ENCODE results near the gene CATSPER2. TPM values are rescaled to one million over a fixed set of nuclear protein-coding genes. Genes with fewer than 3 reads are reported as not detected.
"Not testable (repeated sequence)": the region's sequence is repeated elsewhere in the genome, so short reads cannot be mapped to it uniquely, and the experiment has no call there.

CATSPER2 gene
- total RNA-seq, result 4.7 TPM in 2 replicates

DNA sequence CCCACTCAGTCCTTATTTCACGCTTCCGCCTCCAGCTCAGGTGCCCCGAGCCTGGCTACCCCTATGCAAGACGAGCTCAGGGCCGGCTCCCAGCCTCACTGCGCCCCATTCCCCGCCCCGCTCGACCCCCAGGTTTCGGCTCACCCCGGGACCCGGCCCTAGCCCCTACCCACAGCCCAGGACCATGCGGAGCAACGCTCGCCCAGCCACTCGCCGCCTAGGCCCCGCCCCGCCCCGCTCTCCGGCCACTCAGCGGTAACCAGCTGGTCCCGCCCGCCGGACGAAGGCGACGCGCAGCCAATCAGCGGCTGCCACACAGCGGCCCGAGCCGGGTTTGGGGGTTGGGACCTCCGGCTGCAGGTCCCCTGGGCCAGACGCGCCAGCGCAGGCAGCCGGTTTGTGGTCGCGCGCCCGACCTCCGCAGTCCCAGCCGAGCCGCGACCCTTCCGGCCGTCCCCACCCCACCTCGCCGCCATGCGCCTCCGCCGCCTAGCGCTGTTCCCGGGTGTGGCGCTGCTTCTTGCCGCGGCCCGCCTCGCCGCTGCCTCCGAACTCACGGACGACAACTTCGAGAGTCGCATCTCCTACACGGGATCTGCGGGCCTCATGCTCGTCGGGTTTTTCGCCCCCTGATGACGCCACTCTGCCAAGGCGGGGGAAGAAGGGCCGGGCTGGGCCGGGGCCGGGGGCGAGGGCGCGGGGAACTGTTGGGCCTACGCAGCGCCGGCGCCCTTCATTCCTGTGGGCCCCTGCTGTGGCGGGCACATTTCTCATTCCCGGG lies at the start of gene CATSPER2:
TSS of gene CATSPER2 (minus strand) at position 196 of the 781 bp plus-strand sequence. CDS start 783 bp downstream, outside the sequence.
- FAIRE-seq, result no peak
- TF ChIP-seq, protein P1, sequence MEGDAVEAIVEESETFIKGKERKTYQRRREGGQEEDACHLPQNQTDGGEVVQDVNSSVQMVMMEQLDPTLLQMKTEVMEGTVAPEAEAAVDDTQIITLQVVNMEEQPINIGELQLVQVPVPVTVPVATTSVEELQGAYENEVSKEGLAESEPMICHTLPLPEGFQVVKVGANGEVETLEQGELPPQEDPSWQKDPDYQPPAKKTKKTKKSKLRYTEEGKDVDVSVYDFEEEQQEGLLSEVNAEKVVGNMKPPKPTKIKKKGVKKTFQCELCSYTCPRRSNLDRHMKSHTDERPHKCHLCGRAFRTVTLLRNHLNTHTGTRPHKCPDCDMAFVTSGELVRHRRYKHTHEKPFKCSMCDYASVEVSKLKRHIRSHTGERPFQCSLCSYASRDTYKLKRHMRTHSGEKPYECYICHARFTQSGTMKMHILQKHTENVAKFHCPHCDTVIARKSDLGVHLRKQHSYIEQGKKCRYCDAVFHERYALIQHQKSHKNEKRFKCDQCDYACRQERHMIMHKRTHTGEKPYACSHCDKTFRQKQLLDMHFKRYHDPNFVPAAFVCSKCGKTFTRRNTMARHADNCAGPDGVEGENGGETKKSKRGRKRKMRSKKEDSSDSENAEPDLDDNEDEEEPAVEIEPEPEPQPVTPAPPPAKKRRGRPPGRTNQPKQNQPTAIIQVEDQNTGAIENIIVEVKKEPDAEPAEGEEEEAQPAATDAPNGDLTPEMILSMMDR (IDR thresholded peaks at IDR 0.05; ENCODE audit: insufficient read depth, low read length, severe bottlenecking), result no peak

DNA sequence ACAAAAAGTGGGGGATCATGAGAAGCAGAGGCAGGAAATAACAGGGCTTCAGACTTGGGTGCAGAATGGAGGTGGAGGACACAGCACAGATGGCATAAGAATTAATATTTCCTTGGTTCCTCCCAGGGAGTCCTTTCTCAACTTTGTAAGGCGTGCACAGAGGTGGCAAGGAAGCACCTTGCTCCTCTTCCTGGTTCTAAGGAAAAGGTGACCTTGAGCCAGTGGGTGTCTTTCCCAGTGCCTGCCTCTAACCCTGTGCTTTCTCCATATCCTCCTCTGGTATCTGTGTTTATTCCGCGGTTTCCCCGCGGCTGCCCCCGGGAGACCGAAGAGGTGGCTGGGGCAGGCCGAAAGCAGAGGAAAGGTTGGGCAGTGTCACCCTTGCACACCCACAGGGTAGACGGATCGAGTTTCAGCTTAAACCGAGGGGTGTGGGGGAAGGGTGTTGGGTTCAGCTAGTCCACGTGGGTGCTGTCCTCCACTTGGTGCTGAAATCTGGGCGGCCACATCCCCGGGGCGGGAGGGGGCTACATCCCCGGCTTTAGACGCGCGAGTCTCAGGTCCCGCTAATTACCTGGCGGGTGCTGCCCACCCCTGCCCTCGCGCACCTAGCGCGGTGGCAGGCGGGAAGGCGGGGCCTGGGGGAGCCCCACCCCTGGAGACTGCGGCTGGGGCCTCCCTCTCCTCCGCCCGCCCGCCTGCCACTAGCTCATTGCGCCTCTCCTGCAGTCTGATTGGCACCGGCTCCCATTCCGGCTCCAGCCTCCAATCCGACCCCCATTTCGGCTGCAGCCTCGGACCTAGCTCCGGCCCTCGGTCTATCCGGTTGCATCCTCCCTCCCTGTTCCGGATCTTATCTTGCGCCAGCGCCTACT lies 44.7 kb upstream of the CATSPER2 start, which contains the start of gene CKMT1A:
TSS of gene CKMT1A (plus strand) at position 712 of the 875 bp plus-strand sequence. CDS start 192 bp downstream, outside the sequence.
- not testable (repeated sequence) for H3K4me3 ChIP-seq (ENCODE audit: low read depth, low read length); FAIRE-seq; H3K27me3 ChIP-seq (ENCODE audit: control insufficient read depth, insufficient read depth, low read length); H3K36me3 ChIP-seq (ENCODE audit: control insufficient read depth, insufficient read depth, low read length); DNase-seq (ENCODE audit: low read depth)

More for the DNA sequence above, at the start of gene CATSPER2:
- Histone ChIP-seq H3K36me3 (ENCODE audit: control insufficient read depth, insufficient read depth, low read length) (no peaks in the 10 kb centered on the region), H3K4me3 (ENCODE audit: low read depth, low read length) (no peak within 1 kb of the TSS), H3K27me3 (ENCODE audit: control insufficient read depth, insufficient read depth, low read length) (no peaks in the 10 kb centered on the region)
- DNase-seq (ENCODE audit: low read depth), result no peak

DNA sequence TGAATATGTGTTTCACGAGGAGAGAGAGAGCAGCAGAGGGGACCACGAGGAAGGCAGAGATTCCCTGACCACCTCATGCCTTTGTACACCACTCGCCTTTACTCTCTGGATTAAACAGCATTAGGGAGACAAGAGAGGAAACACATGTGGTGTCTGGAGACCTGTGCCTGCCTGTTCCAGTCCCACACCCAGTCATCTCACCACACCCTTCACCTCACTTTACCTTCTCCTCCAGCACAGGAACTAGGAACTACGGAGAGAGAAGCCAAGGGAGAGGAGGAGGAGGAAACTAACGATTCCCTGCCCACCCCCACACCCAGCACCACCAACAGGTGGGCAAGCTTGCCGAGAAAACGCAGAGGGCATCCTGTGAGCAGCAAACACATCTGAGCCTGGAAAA lies 44.0 kb upstream of the CATSPER2 start:
- FAIRE-seq, result peak; percentile 88
- H3K4me3 ChIP-seq (ENCODE audit: low read depth, low read length); H3K27me3 ChIP-seq (ENCODE audit: control insufficient read depth, insufficient read depth, low read length); DNase-seq (ENCODE audit: low read depth); H3K36me3 ChIP-seq (ENCODE audit: control insufficient read depth, insufficient read depth, low read length): not testable (repeated sequence)

DNA sequence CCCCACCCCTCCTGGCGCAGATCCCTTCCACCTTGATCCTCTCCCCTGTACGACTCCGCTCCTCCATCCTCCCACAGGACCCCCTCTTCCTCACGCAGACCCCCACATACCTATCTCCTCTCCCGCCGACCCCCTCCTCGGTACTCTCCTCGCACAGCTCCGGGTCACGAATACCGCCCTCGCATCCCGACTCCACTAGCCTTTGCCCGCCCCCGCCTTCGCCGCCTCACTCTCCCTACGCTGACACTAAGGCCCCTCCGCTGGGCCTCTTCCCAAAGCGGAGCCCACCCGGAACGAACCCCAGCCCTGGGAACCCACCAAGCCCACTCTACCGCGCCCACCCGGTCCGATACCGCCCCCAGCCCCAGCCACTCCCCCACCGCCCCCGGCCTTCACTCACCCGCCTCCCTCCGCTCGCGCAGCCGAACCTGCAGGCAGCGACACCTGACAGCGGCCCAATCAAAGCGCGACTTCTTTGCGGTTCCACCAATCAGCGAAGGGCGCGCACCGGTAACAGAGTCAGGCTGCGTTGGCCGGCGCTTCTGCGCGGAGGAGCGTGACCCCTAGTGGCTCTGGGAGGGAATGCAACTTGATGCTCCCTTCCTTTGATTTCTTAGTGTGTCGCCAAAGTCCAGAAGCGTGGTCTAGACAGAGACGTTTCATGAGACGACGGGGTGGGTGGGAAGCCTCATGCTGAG lies 41.1 kb upstream of the CATSPER2 start:
- H3K27me3 ChIP-seq (ENCODE audit: control insufficient read depth, insufficient read depth, low read length); H3K4me3 ChIP-seq (ENCODE audit: low read depth, low read length); DNase-seq (ENCODE audit: low read depth); H3K36me3 ChIP-seq (ENCODE audit: control insufficient read depth, insufficient read depth, low read length): not testable (repeated sequence)
- peak; percentile 83 for FAIRE-seq

DNA sequence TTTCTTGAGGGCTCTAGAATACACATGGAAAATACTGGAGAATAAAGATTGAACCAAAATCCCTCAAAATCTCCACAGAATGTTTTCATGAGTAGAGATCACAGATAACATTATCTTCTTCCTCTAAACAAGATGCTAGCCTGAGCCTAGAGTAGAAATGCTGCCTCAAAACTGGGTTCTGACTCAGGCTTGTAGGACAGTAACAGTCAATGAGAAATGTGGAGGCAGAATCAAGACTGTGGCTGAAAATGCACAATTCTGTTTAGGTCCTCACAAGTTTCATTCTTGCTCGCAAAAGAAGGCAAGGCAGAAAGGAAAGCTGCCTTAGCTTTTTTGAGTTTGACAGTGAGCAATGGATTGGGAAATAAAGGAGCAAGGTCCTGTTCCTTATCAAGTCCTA lies 25.5 kb upstream of the CATSPER2 start:
- H3K36me3 ChIP-seq (ENCODE audit: control insufficient read depth, insufficient read depth, low read length); H3K27me3 ChIP-seq (ENCODE audit: control insufficient read depth, insufficient read depth, low read length); DNase-seq (ENCODE audit: low read depth); H3K4me3 ChIP-seq (ENCODE audit: low read depth, low read length): not testable (repeated sequence)
- peak; percentile 28 for FAIRE-seq

DNA sequence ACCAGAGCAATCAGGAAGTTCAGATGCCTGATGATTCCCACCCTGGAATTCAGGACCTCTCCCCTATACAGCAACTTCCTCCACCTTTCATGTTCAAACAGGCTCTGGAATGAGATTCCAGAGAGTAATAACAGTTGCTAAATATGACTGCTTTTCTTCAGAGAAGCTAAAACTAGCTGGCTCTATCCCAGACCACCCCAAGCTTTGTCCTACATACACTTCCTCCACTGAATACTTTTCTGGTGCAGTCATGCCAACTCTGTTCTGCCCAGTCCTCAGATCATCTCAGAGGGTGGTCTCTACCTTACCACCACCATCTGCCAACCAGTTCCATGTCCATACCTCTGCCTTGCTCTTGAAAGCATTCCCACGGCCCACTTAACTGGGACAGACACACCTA lies 17.5 kb upstream of the CATSPER2 start:
- H3K36me3 ChIP-seq (ENCODE audit: control insufficient read depth, insufficient read depth, low read length); DNase-seq (ENCODE audit: low read depth); FAIRE-seq; H3K4me3 ChIP-seq (ENCODE audit: low read depth, low read length); H3K27me3 ChIP-seq (ENCODE audit: control insufficient read depth, insufficient read depth, low read length): not testable (repeated sequence)

GRCh38 chr15:43663333-43663732 lies 14.7 kb upstream of the CATSPER2 start:
- H3K4me3 ChIP-seq (ENCODE audit: low read depth, low read length); H3K36me3 ChIP-seq (ENCODE audit: control insufficient read depth, insufficient read depth, low read length); DNase-seq (ENCODE audit: low read depth); H3K27me3 ChIP-seq (ENCODE audit: control insufficient read depth, insufficient read depth, low read length): not testable (repeated sequence)
- peak; percentile 86 for FAIRE-seq

- not testable (repeated sequence) for H3K27me3 ChIP-seq (ENCODE audit: control insufficient read depth, insufficient read depth, low read length); DNase-seq (ENCODE audit: low read depth); H3K36me3 ChIP-seq (ENCODE audit: control insufficient read depth, insufficient read depth, low read length); H3K4me3 ChIP-seq (ENCODE audit: low read depth, low read length); FAIRE-seq
Observed at GRCh38 chr15:43662293-43662692, 13.6 kb upstream of the CATSPER2 start.

- not testable (repeated sequence) for H3K4me3 ChIP-seq (ENCODE audit: low read depth, low read length); FAIRE-seq; H3K27me3 ChIP-seq (ENCODE audit: control insufficient read depth, insufficient read depth, low read length)
Observed at GRCh38 chr15:43659727-43660126, 11.1 kb upstream of the CATSPER2 start.

DNA sequence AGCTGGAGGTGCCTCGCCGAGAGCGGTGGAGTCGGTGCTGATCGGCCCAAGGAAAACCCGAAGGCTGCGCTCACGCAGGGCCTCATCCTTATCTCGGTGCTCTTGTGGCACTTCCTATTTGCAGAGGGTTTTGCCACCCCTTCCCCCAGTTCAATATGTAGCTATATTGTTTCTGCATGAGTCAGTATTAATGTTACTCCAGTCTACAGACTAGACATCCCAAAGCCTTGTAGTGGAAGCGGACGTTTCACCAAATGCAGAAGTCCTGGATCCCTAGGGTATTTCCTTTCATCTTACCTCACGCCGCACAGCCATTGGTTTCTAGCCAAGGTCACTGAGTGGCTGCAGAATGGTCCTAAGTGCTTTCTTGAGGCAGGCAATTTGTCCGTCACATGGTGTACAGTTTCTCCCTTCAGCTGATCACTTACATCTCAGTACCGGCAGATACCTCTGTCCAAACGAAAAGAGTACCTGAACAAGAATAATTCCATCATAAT lies 834 bp upstream of the CATSPER2 start:
- peak; percentile 88 for FAIRE-seq
- H3K4me3 ChIP-seq (ENCODE audit: low read depth, low read length); DNase-seq (ENCODE audit: low read depth); H3K27me3 ChIP-seq (ENCODE audit: control insufficient read depth, insufficient read depth, low read length); H3K36me3 ChIP-seq (ENCODE audit: control insufficient read depth, insufficient read depth, low read length): not testable (repeated sequence)

More at GRCh38 chr15:43659727-43660126, 11.1 kb upstream of the CATSPER2 start:
- not testable (repeated sequence) for DNase-seq (ENCODE audit: low read depth); H3K36me3 ChIP-seq (ENCODE audit: control insufficient read depth, insufficient read depth, low read length)

GRCh38 chr15:43638464-43639204 lies 10.0 kb downstream of the CATSPER2 start:
- H3K27me3 ChIP-seq (ENCODE audit: control insufficient read depth, insufficient read depth, low read length); H3K36me3 ChIP-seq (ENCODE audit: control insufficient read depth, insufficient read depth, low read length); H3K4me3 ChIP-seq (ENCODE audit: low read depth, low read length); FAIRE-seq; DNase-seq (ENCODE audit: low read depth): not testable (repeated sequence)

DNA sequence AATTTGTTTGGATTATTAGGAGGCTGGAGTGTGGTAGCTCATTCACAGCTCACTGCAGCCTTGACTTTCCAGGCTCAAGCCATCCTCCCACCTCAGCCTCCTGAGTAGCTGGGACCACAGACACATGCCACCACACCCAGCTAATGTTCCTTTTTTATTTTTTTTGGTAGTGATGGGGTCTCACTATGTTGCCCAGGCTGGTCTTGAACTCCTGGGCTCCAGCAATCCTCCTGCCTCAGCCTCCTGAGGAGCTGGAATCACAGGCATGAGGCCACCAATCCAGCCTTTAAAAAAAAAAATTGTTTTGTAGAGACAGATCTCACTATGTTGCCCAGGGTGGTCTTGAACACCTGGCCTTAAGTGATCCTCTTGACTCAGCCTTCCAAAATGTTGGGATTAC lies 21.7 kb downstream of the CATSPER2 start:
- H3K27me3 ChIP-seq (ENCODE audit: control insufficient read depth, insufficient read depth, low read length); DNase-seq (ENCODE audit: low read depth); H3K36me3 ChIP-seq (ENCODE audit: control insufficient read depth, insufficient read depth, low read length); H3K4me3 ChIP-seq (ENCODE audit: low read depth, low read length); FAIRE-seq: not testable (repeated sequence)
